ENCODE data around the gene KCNJ11.

Gene KCNJ11

DNA sequence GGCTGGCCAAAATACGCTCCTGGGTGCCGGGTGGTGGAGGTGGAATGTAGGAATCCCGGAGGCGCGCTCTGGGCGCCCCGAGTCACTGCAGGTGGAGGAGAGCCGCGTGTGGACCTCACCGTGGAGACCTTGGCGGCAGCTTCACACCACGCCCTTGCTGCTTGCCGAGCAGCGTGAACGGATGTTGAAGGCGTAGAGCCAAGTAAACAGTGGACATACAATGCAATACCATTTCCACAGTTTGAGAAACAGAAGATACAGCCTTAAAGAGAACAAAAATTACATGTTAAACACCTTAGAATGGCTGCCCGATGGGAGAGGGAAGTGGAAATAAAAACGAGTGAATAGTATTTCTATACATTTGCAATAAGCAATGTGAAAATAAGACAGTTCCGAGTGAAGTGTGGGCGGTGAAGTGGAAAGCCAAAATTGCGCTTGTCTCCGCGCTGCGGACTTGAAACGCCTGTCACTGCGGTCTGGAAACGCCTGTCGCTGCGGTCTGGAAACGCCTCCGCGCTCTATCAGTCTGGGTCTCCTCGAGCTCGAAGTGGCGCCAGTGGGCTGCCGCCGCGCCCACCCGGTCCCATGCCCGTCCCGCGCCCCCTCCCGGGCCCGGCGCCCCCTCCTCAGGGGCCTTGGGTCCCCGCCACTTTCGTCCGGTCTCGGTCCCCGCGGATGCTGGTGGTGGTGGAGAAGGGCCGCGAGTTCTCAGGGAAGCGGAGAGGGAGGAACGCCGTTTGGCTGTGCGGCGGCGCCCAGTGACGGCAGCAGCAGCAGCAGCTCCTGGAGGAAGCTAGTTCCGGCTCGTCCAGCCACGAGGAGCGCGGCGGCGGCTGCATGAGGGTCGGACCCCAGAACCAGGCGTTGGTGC is 35.3 kb downstream of the KCNJ11 start:
- peak; percentile 27 for DNase-seq

DNA sequence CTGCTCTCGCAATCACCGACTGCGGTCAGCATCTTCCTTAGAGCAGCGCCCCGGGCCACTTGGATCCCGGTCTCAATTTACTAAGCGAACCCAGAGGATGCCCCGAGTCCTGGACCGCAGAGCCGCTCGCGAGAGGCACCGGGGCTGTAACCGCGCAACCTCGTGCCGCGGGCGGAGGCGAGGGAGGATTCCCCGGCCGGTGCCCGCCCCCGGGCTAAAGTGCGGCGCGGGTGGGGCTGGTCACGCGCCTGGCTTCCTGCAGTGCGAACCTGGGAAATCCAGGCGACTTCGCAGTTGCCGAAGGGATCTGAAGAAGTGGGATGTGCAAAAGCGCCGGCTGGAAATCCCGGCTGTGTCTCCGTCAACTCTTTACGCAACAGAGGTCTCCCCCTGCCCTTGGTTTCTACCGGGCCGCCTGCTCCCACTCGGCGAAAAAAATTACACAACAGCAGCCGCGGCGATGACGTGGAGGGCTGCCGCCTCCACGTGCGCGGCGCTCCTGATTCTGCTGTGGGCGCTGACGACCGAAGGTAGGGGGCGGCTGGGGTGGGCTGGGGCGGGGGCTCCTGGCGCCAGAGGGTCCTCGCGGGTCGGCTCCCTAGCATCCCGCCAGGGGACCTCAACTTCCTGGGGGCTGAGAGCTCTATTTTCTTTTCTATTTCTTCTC is 36.8 kb downstream of the KCNJ11 start, which contains the start of gene NCR3LG1:
Gene NCR3LG1, plus strand, starts transcription at position 291 of the 667 bp plus-strand sequence. Its CDS starts 170 bp downstream, at position 461.
- DNase-seq: no peak

DNA sequence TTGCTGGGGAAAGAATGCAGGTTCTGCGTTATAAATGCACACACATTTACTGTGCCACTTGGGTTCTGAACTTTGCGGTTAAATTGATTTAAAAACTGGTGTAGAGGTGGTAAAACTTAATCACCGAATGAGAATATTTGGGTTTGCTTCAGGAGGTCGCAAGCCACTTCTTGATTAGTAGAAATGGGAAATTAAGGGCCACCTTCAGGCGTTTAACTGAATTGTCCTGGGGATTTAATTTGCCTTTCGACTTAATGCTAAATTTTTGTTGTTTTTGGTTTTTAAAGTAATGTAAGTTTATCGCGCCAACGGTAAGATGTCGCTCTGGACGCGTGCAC is 37.3 kb downstream of the KCNJ11 start:
- no peak for DNase-seq

DNA sequence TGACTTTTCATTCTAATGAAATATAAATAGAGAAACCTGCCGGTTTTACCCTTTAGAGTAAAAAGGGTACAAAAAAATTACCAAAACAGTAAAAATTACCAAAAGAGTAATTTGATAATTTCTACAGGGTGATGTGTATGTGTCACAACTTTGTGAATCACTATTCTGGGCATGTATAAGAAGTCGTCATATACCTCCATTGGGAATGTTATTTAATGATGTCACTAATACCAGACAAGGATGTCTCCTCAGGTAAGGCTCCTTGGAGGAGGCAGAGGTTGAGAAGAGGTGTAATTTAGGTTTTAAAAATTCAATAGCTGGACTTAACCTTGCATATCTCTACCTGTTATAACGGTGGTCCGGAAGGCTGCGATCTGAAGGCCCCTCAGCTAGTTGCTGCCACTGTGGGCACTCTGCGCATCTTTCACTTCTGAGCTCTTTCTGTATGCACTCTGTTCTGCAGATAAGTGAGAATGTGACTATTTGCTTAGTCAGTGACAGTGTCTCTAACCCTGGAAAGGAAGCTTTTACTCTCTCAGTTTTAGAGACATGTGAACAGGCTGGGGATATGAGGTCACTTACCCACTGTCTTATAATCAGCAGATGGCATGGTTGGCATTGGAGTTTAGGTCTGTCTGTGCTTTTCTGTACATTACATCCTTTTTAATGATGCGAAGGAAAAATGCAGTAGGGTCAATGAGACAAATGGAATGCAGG is 37.8 kb downstream of the KCNJ11 start:
- DNase-seq: no peak

DNA sequence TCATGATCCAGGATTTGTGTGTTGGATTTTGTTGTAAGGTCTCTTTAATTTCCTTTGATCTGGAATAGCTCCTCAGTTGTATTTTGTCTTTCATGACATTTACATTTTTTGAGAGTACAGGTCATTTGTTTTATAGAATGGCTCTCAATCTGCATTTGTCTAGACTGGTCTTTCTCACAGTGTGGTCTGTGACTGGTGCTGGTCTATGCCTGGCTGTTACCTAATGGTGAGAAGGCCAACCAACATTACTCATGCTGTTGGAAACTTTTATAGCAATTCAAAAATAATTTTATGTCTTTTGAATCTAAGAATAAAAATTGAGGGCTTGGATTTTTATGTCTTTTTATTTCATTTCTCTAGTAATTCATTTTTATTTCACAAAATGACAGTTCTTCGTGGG is 40.8 kb downstream of the KCNJ11 start:
- DNase-seq: no peak

DNA sequence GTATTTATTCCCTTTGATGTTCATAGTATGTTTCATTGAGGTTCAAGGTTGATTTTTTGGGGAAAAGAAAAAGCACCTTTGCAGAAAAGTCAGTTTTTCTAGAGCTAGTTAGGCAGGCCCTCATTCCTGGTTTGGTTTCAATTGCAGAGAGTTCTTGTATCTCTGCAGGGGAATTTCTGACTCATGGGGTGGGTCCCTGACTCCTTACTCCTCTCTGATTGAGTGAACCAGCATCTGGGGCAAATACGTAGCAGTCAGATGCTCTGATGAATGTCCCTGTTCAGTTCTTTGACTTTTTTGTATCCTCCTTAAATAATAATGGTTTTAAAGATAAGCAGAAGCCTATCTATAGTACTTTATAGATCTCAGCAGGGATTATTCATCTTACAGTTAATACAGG is 44.6 kb downstream of the KCNJ11 start:
- DNase-seq: no peak

DNA sequence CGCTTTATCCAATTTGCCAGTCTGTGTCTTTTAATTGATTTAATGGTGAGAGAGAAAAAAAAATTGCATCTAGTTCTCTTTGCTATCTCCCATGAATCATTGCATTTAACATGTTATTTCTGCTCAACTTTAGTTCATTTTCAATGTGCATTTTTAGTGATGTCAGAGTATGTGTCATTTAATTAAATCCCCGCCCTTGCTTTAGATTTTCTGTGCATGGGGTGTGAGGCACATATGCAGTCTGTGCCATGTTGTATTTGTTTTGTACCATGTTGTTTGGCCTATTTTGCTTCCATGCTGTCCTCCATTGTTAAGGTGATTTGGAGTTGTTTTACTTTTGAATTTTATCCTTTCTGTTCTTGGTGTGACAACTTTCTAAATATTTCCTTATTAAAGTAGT is 45.2 kb downstream of the KCNJ11 start:
- DNase-seq: no peak
